GM12878 (cell line): ENCODE results near the gene GPR119. TPM values are rescaled to one million over a fixed set of nuclear protein-coding genes. Genes with fewer than 3 reads are reported as not detected.
"Not testable (repeated sequence)": the region's sequence is repeated elsewhere in the genome, so short reads cannot be mapped to it uniquely, and the experiment has no call there.

Experiments used
- ATAC-seq: fragments of 200-7000 bp; cut with Tn5 transposase; 3 replicates; pipeline ENCODE4 v1.9.1; 2020; ENCODE audit warnings: mild to moderate bottlenecking, moderate library complexity
- BruUV-seq: library from RNA; stranded (reverse); fragments of 400-500 nt; replicated peaks from 2 replicates; lab custom pipeline; 2021; lab: Mats Ljungman, UMichigan
- CTCF ChIA-PET: fragments of 300-600 bp; sonication (Branson Sonifier 250); formaldehyde crosslinking; extraction: SDS; loops from one replicate; lab custom pipeline; 2021; ENCODE audit warnings: inconsistent platforms; lab: Yijun Ruan, JAX
- POLR2A ChIA-PET: fragments of 350-600 bp; formaldehyde crosslinking; extraction: SDS; loops from one replicate; lab custom pipeline; 2021; ENCODE audit warnings: inconsistent platforms; lab: Charles Lee
- RAD21 ChIA-PET: fragments of 300-600 bp; sonication (Branson Sonifier 250); formaldehyde crosslinking; loops from one replicate; lab custom pipeline; 2023; ENCODE audit warnings: antibody characterized with exemption; ENCODE audit not compliant: unreplicated experiment; lab: Charles Lee
- SMC1A ChIA-PET: fragments of 300-600 bp; sonication (Branson Sonifier 250); formaldehyde crosslinking; loops from one replicate; lab custom pipeline; 2023; ENCODE audit not compliant: unreplicated experiment, uncharacterized antibody; lab: Charles Lee
- DNase-seq: peaks from one replicate; pipeline ENCODE4 v3.0.0-alpha.2; 2011; ENCODE audit warnings: low read depth, low spot score
- FAIRE-seq: peaks from 3 replicates; lab custom pipeline; 2011; peaks lifted over from hg19 to GRCh38; lab: Jason Lieb, UNC
- H2AFZ ChIP-seq: 2 replicates; pipeline ENCODE4 v1.6.0; 2011; ENCODE audit warnings: low read depth, low read length, control low read depth; ENCODE audit not compliant: control insufficient read depth
- H3K27ac ChIP-seq: 2 replicates; pipeline ENCODE4 v1.5.1; 2011; ENCODE audit warnings: control low read depth; ENCODE audit not compliant: control insufficient read depth, insufficient read depth
- H3K27me3 ChIP-seq, 2 experiments: replicated peaks in 1 of 2; 2 replicates each; pipeline versions ENCODE4 v1.6.0 to v1.6.1; 2011; ENCODE audit warnings: low read length in 1 of 2; ENCODE audit not compliant: control insufficient read depth in 2 of 2, insufficient read depth in 2 of 2
- H3K36me3 ChIP-seq, 2 experiments: 2 replicates each; pipeline ENCODE4 v1.5.1; 2011; ENCODE audit warnings: low read length in 1 of 2; ENCODE audit not compliant: control insufficient read depth in 2 of 2, insufficient read depth in 2 of 2
- H3K4me1 ChIP-seq: 2 replicates; pipeline ENCODE4 v1.6.1; 2011; ENCODE audit warnings: mild to moderate bottlenecking, low read length, moderate library complexity, mixed read lengths; ENCODE audit not compliant: control insufficient read depth, insufficient read depth
- H3K4me2 ChIP-seq: 2 replicates; pipeline ENCODE4 v1.6.0; 2011; ENCODE audit warnings: control low read depth; ENCODE audit not compliant: control insufficient read depth, insufficient read depth
- H3K4me3 ChIP-seq: fragments of 200-600 bp; sonication (generic); 2 replicates; pipeline ENCODE4 v1.5.1; 2016
- H3K79me2 ChIP-seq: 2 replicates; pipeline ENCODE4 v1.6.0; 2011; ENCODE audit warnings: low read length; ENCODE audit not compliant: control insufficient read depth, insufficient read depth
- H3K9ac ChIP-seq: 2 replicates; pipeline ENCODE4 v1.8.0; 2011; ENCODE audit warnings: low read length, control low read depth, mixed read lengths; ENCODE audit not compliant: control insufficient read depth, insufficient read depth
- H3K9me3 ChIP-seq: replicated peaks from 3 replicates; pipeline ENCODE4 v1.5.1; 2011; ENCODE audit warnings: mild to moderate bottlenecking, low read length; ENCODE audit not compliant: control insufficient read depth, insufficient read depth
- H4K20me1 ChIP-seq: 2 replicates; pipeline ENCODE4 v1.6.0; 2011; ENCODE audit not compliant: control insufficient read depth, insufficient read depth
- WGBS: methylation state at CpG from one replicate; pipeline ENCODE4 v1.1.6; 2016; ENCODE audit warnings: low lambda C conversion rate; ENCODE audit not compliant: insufficient replicate concordance, insufficient coverage; ENCODE audit errors: missing lambda C conversion rate; 5-methylcytosine and 5-hydroxymethylcytosine counted together
- in situ Hi-C: fragments of 300-500 bp; cut with MboI; formaldehyde crosslinking; loops from 9 replicates; pipeline ENCODE4 v1.14.3; 2018; ENCODE audit warnings: mixed read lengths
- intact Hi-C: fragments of 100-400 bp; cut with micrococcal nuclease; formaldehyde crosslinking; loops from one replicate; pipeline ENCODE4 v1.14.2; 2022; ENCODE audit not compliant: unreplicated experiment
- polyA plus RNA-seq, 11 experiments: library from polyadenylated mRNA; depleted of rRNA in 4 of 11; unstranded in 6 of 11; stranded (reverse) in 5 of 11; fragments of >200 nt; fragmentation: Nextera tagmentation in 4 of 11; fragmentation: Illumina TruSeq in 1 of 11; extraction: Ambion mirVana in 4 of 11; extraction: Trizol in 1 of 11; gene quantifications; 1 replicate in 1 of 11; 2 replicates in 10 of 11; pipeline versions ENCODE4 v1.2.1 to v1.2.3, GENCODE V29; 2011 to 2016; ENCODE audit warnings: inconsistent platforms in 2 of 11, missing spikeins in 2 of 11, low read depth in 1 of 11
- total RNA-seq, 4 experiments: library from RNA; depleted of rRNA in 3 of 4; stranded (reverse); fragments of >200 nt in 3 of 4; fragmentation: Illumina TruSeq in 1 of 4; extraction: Trizol in 1 of 4; gene quantifications; 2 replicates each; pipeline versions ENCODE4 v1.2.1 to v1.2.3, GENCODE V29; 2013 to 2021
- TF ChIP-seq, protein P1 (sequence below), 3 experiments: IDR thresholded peaks in 2 of 3; conservative IDR thresholded peaks in 1 of 3; 2 replicates each; pipeline ENCODE4 v1.5.1; 2011; ENCODE audit warnings: low read depth in 3 of 3, low read length in 3 of 3, mild to moderate bottlenecking in 3 of 3, control low read depth in 2 of 3, moderate library complexity in 2 of 3, inconsistent platforms in 1 of 3, mixed read lengths in 1 of 3; ENCODE audit not compliant: control insufficient read depth in 2 of 3, insufficient read depth in 1 of 3; ENCODE audit errors: extremely low read depth in 1 of 3

The GPR119 gene
- total and polyA plus RNA-seq, 10 of the 15 experiments (the other 5 are each of a cell fraction or from before 2014, with no cell fraction given), result not detected

- H3K4me1 ChIP-seq, intact Hi-C loops, H3K27ac ChIP-seq, CTCF ChIA-PET, FAIRE-seq, H3K79me2 ChIP-seq, DNase-seq, H3K9me3 ChIP-seq, H3K4me3 ChIP-seq, ATAC-seq, H3K4me2 ChIP-seq, in situ Hi-C loops, H3K27me3 ChIP-seq, SMC1A ChIA-PET, RAD21 ChIA-PET, POLR2A ChIA-PET, H3K36me3 ChIP-seq, H2AFZ ChIP-seq, BruUV-seq, H3K9ac ChIP-seq, H4K20me1 ChIP-seq: not testable (repeated sequence)
- WGBS, result 58% methylated on average over 1 of the region's 1 CpG
Measured at GRCh38 chrX:130352050-130352449, 33.4 kb downstream of the GPR119 start.

- TF ChIP-seq, protein P1, sequence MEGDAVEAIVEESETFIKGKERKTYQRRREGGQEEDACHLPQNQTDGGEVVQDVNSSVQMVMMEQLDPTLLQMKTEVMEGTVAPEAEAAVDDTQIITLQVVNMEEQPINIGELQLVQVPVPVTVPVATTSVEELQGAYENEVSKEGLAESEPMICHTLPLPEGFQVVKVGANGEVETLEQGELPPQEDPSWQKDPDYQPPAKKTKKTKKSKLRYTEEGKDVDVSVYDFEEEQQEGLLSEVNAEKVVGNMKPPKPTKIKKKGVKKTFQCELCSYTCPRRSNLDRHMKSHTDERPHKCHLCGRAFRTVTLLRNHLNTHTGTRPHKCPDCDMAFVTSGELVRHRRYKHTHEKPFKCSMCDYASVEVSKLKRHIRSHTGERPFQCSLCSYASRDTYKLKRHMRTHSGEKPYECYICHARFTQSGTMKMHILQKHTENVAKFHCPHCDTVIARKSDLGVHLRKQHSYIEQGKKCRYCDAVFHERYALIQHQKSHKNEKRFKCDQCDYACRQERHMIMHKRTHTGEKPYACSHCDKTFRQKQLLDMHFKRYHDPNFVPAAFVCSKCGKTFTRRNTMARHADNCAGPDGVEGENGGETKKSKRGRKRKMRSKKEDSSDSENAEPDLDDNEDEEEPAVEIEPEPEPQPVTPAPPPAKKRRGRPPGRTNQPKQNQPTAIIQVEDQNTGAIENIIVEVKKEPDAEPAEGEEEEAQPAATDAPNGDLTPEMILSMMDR (IDR thresholded peaks at IDR 0.05 in 2 of 3, conservative IDR thresholded peaks at IDR 0.05 in 1 of 3; ENCODE audit: control insufficient read depth in 2 of 3, extremely low read depth in 1 of 3, insufficient read depth in 1 of 3, low read depth in 3 of 3, low read length in 3 of 3), result no peak
- Histone ChIP-seq H2AFZ (no peak overlapping the region), H3K36me3 (no peaks in the 10 kb centered on the region), H3K9ac (no peak overlapping the region), H3K79me2 (no peaks in the 10 kb centered on the region), H3K9me3 (no peaks in the 10 kb centered on the region), H3K27me3 (no peaks in the 10 kb centered on the region), H4K20me1 (no peaks in the 10 kb centered on the region), H3K4me3 (no peak overlapping the region), H3K27ac (no peak overlapping the region), H3K4me1 (no peaks in the 10 kb centered on the region), H3K4me2 (no peak overlapping the region)
- no peak for FAIRE-seq
- ChIA-PET POLR2A (no interaction called here), SMC1A (no interaction called here), CTCF (no interaction called here), RAD21 (no interaction called here)
- DNase-seq, result no peak
- no TSS peak for BruUV-seq
- in situ Hi-C loops, result no loop called here
- intact Hi-C loops, result no loop called here
- ATAC-seq, result no peak
- 54% methylated on average over 3 of the region's 3 CpGs for WGBS
Measured at GRCh38 chrX:130351567-130351966, 33.9 kb downstream of the GPR119 start.
